ENCODE data around the gene CSRP3. TPM values are rescaled to one million over a fixed set of nuclear protein-coding genes. Genes with fewer than 3 reads are reported as not detected.

The CSRP3 gene
- total and polyA plus RNA-seq, 4 donors = 0.18 to 7.5 TPM; not detected in 2

DNA sequence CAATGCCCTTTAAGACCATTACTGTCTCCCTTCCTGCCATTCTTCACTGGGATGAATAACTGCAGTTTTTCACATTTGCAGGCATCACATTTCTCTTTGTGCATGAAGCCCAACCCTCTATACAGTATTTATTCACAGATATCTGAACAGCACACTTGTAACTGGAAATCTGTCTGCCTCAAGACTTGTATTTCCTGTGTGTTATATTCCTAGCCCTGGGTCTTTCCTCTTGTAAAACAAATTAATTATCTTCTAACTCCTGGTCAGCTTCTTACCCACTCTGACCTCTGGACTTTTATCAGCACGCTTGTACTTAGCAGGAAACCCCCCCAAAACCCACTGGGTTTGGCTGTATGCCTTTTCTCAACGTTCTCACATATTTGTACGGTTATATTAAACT, 2.0 kb downstream of the CSRP3 start:
- intact Hi-C loops (cut with DNase I) = no loop called here

DNA sequence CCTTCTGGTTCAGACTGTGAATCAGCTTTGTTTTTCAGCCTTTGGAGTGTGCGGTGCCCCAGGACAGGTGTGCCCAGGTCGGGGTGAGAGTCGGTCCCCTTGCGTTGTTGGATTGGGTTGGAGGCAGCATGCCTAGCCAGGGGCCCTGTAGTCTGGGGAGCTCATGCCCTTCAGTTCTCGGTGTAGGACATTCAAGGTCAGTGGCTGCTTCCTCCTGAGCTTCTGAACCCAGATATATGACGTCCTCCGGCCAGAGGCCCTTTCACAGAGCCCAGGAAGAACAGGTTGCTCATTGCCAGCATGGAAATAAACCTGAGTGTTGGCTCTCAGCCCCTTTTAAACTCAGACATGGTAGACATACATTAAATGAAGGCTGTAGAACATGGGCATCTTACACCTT, 2.7 kb downstream of the CSRP3 start:
- DNase-seq (no peak), ATAC-seq (ENCODE audit: low FRiP score) (no peak)
- Histone ChIP-seq H3K27me3 (ENCODE audit: control insufficient read depth in 1 of 2, insufficient read depth in 2 of 2, low read length in 1 of 2) (no peaks in the 10 kb centered on the region), H3K9me3 (ENCODE audit: control insufficient read depth, low read length) (no peaks in the 10 kb centered on the region), H3K27ac (ENCODE audit: low read depth in 1 of 2, low read length in 2 of 2) (no peak overlapping the region), H3K4me3 (ENCODE audit: low read length in 2 of 2) (no peak overlapping the region), H3K4me1 (ENCODE audit: control insufficient read depth in 1 of 2, insufficient read depth in 2 of 2, low read length in 2 of 2) (no peaks in the 10 kb centered on the region), H3K36me3 (ENCODE audit: control insufficient read depth in 1 of 2, insufficient read depth in 2 of 2, low read length in 1 of 2) (no peaks in the 10 kb centered on the region)
- WGBS, 2 donors = 93 to 95% methylated on average over 7 of the region's 7 CpGs
- intact Hi-C loops (cut with DNase I) = no loop called here

More for the DNA sequence above, 2.0 kb downstream of the CSRP3 start:
- no peak for ATAC-seq (ENCODE audit: low FRiP score)
- Histone ChIP-seq H3K36me3 (ENCODE audit: control insufficient read depth in 1 of 2, insufficient read depth in 2 of 2, low read length in 1 of 2) (no peaks in the 10 kb centered on the region), H3K9me3 (ENCODE audit: control insufficient read depth, low read length) (no peaks in the 10 kb centered on the region), H3K27me3 (ENCODE audit: control insufficient read depth in 1 of 2, insufficient read depth in 2 of 2, low read length in 1 of 2) (no peaks in the 10 kb centered on the region), H3K4me1 (ENCODE audit: control insufficient read depth in 1 of 2, insufficient read depth in 2 of 2, low read length in 2 of 2) (no peaks in the 10 kb centered on the region), H3K27ac (ENCODE audit: low read depth in 1 of 2, low read length in 2 of 2) (no peak overlapping the region), H3K4me3 (ENCODE audit: low read length in 2 of 2) (no peak overlapping the region)
- 11 to 17% methylated on average over 3 of the region's 3 CpGs for WGBS, 2 donors
- DNase-seq = no peak

DNA sequence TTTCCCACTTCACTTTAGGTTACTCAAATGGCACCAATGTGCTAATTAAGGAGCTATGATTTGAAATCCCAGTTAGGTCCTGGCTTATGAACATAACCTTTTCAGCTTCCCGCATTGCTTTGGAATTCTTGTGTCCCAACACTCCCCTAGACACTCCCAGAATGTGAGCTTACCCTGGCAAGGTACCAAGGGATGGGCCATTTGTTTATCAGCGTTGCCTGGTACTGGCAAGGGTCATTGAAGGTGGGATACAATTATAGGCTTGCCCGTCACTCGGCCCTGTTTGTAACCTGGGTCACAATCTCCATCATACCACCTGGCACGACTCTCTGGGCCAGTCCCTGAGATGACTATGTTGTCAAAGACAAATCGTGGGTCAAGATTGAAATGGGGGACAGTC, 5.4 kb downstream of the CSRP3 start:
- H3K9me3 ChIP-seq (ENCODE audit: control insufficient read depth, low read length) = no peaks in the 10 kb centered on the region
- no peaks in the 10 kb centered on the region for H3K27me3 ChIP-seq (ENCODE audit: control insufficient read depth in 1 of 2, insufficient read depth in 2 of 2, low read length in 1 of 2)
- 87 to 89% methylated on average over 6 of the region's 6 CpGs for WGBS, 2 donors
- H3K4me3 ChIP-seq (ENCODE audit: low read length in 2 of 2) = no peak overlapping the region
- DNase-seq (no peak), ATAC-seq (ENCODE audit: low FRiP score) (peak; percentile 11)
- H3K36me3 ChIP-seq (ENCODE audit: control insufficient read depth in 1 of 2, insufficient read depth in 2 of 2, low read length in 1 of 2) = no peaks in the 10 kb centered on the region
- H3K4me1 ChIP-seq (ENCODE audit: control insufficient read depth in 1 of 2, insufficient read depth in 2 of 2, low read length in 2 of 2) = no peaks in the 10 kb centered on the region
- intact Hi-C loops (cut with DNase I) = no loop called here
- H3K27ac ChIP-seq (ENCODE audit: low read depth in 1 of 2, low read length in 2 of 2) = no peak overlapping the region

DNA sequence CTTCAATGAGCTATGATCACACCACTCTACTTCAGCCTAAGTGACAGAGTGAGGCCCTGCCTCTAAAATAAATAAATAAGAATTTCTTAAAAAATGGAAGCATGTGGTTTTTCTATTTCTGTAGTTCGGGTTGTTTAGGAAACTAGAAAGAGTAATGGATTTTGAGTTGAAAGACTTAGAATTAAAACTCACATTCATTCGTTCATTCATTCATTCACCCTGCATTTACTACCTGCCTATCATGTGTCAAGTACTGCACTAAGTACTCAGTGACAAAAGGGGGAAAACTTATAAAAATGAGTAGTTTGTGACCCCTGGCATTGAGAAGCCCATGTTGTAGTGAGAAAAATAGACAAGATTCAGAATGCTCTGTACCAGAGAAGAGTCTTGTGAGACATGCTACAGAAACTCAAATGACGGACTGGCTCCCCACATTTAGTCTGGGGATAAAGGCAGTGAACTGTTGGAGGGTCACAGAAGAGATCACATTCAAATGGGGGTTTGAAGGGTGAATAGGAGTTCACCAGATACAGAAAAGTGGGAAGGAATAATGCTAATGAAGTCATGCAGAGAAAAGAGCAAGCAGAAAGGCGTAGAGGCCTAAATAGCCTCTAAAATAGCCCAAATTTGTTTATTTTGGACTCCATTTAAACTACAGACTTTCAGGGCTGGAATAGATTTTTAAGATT, 7.0 kb downstream of the CSRP3 start:
- no peak overlapping the region for H3K4me3 ChIP-seq (ENCODE audit: low read length in 2 of 2)
- ATAC-seq (ENCODE audit: low FRiP score) (no peak), DNase-seq (no peak)

DNA sequence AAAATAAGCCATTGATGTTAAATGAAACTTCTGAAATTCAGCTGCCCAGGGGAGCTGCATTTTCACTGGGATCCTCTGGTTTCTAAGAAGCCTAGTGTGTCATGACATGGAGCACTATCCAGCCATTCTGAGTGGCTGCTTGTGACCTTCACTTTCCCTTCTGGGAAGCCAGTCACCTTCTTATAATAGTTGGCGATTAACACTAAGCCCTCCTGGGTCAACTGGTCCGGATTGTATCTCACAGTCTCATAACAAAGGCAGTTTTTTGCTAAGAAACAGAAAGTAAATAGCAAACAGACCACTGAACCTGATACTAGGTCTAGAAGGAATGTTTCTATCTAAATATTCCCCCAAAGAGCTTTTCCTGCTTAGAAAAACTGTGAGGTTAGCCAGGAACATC, 7.9 kb downstream of the CSRP3 start:
- 95 to 96% methylated on average over 2 of the region's 2 CpGs for WGBS, 2 donors
- Histone ChIP-seq H3K27ac (ENCODE audit: low read depth in 1 of 2, low read length in 2 of 2) (no peak overlapping the region), H3K4me3 (ENCODE audit: low read length in 2 of 2) (no peak overlapping the region), H3K27me3 (ENCODE audit: control insufficient read depth in 1 of 2, insufficient read depth in 2 of 2, low read length in 1 of 2) (no peaks in the 10 kb centered on the region), H3K4me1 (ENCODE audit: control insufficient read depth in 1 of 2, insufficient read depth in 2 of 2, low read length in 2 of 2) (no peaks in the 10 kb centered on the region), H3K36me3 (ENCODE audit: control insufficient read depth in 1 of 2, insufficient read depth in 2 of 2, low read length in 1 of 2) (no peaks in the 10 kb centered on the region), H3K9me3 (ENCODE audit: control insufficient read depth, low read length) (no peaks in the 10 kb centered on the region)
- no peak for DNase-seq
- no peak for ATAC-seq (ENCODE audit: low FRiP score)
- intact Hi-C loops (cut with DNase I) = no loop called here

More for the DNA sequence above, 7.0 kb downstream of the CSRP3 start:
- Histone ChIP-seq H3K4me1 (ENCODE audit: control insufficient read depth in 1 of 2, insufficient read depth in 2 of 2, low read length in 2 of 2) (no peaks in the 10 kb centered on the region), H3K27me3 (ENCODE audit: control insufficient read depth in 1 of 2, insufficient read depth in 2 of 2, low read length in 1 of 2) (no peaks in the 10 kb centered on the region), H3K9me3 (ENCODE audit: control insufficient read depth, low read length) (no peaks in the 10 kb centered on the region), H3K27ac (ENCODE audit: low read depth in 1 of 2, low read length in 2 of 2) (no peak overlapping the region), H3K36me3 (ENCODE audit: control insufficient read depth in 1 of 2, insufficient read depth in 2 of 2, low read length in 1 of 2) (no peaks in the 10 kb centered on the region)
- 80 to 83% methylated on average over 4 of the region's 4 CpGs for WGBS, 2 donors
- intact Hi-C loops (cut with DNase I) = no loop called here

DNA sequence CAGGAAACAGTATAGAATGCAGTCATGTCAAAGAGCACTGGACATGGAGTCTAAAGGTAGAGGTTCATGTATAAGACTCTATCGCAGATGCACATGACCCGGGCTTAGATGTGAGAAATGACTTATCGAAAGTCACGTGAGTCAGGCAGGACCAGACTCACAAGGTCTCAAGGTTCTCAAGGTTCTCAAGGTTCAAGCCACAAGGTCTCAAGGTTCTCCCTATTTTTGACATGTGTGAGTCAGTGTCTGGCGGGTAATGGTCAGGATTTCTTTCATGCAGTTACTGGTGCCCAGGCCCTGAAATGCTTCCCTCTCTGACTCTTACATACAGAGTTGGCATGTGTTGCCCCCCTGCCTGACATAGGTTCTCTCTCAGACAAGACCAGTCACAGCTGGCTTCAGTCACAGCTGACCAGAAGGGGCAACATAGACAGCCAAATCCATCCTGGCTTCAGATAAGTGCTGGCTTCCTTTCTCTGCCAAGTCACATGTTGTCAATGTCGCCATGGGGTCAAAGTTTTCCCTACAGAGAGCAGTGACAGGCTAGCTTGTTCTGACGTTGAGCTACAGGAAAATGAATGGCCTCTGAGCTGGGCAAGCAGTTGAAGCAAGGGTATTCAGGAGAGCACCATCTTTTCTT, 10.1 kb downstream of the CSRP3 start:
- Histone ChIP-seq H3K4me1 (ENCODE audit: control insufficient read depth in 1 of 2, insufficient read depth in 2 of 2, low read length in 2 of 2) (no peaks in the 10 kb centered on the region), H3K36me3 (ENCODE audit: control insufficient read depth in 1 of 2, insufficient read depth in 2 of 2, low read length in 1 of 2) (no peaks in the 10 kb centered on the region), H3K9me3 (ENCODE audit: control insufficient read depth, low read length) (no peaks in the 10 kb centered on the region), H3K27me3 (ENCODE audit: control insufficient read depth in 1 of 2, insufficient read depth in 2 of 2, low read length in 1 of 2) (no peaks in the 10 kb centered on the region), H3K27ac (ENCODE audit: low read depth in 1 of 2, low read length in 2 of 2) (no peak overlapping the region), H3K4me3 (ENCODE audit: low read length in 2 of 2) (no peak overlapping the region)
- intact Hi-C loops (cut with DNase I) = no loop called here
- DNase-seq = no peak
- WGBS, 2 donors = 72 to 76% methylated on average over 7 of the region's 7 CpGs
- ATAC-seq (ENCODE audit: low FRiP score) = no peak

DNA sequence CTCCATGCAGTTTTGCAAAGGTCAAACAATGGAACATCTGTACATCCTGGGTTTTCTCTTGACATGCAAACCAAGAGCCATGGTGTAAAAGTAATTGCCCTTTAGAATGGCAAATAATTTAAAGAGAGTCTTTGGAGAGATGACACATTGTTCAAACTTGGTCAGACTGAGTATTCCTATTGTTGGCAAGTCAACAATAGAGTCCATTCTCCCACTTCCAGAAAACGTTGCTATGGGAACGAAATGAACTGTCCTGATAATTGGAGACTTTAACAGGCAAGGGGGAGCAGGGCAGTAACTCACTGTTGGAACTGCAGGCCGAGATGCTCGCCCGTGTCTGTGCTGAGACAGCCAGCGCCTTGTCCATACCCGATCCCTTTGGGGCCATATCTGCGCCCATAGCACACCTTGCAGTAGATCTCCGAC, 13.9 kb downstream of the CSRP3 start:
- intact Hi-C loops (cut with DNase I) = no loop called here
- Histone ChIP-seq H3K9me3 (ENCODE audit: control insufficient read depth, low read length) (no peaks in the 10 kb centered on the region), H3K4me1 (ENCODE audit: control insufficient read depth in 1 of 2, insufficient read depth in 2 of 2, low read length in 2 of 2) (no peaks in the 10 kb centered on the region), H3K36me3 (ENCODE audit: control insufficient read depth in 1 of 2, insufficient read depth in 2 of 2, low read length in 1 of 2) (no peaks in the 10 kb centered on the region), H3K4me3 (ENCODE audit: low read length in 2 of 2) (no peak overlapping the region), H3K27me3 (ENCODE audit: control insufficient read depth in 1 of 2, insufficient read depth in 2 of 2, low read length in 1 of 2) (no peaks in the 10 kb centered on the region), H3K27ac (ENCODE audit: low read depth in 1 of 2, low read length in 2 of 2) (no peak overlapping the region)
- DNase-seq (no peak), ATAC-seq (ENCODE audit: low FRiP score) (no peak)
- 93 to 94% methylated on average over 9 of the region's 9 CpGs for WGBS, 2 donors

DNA sequence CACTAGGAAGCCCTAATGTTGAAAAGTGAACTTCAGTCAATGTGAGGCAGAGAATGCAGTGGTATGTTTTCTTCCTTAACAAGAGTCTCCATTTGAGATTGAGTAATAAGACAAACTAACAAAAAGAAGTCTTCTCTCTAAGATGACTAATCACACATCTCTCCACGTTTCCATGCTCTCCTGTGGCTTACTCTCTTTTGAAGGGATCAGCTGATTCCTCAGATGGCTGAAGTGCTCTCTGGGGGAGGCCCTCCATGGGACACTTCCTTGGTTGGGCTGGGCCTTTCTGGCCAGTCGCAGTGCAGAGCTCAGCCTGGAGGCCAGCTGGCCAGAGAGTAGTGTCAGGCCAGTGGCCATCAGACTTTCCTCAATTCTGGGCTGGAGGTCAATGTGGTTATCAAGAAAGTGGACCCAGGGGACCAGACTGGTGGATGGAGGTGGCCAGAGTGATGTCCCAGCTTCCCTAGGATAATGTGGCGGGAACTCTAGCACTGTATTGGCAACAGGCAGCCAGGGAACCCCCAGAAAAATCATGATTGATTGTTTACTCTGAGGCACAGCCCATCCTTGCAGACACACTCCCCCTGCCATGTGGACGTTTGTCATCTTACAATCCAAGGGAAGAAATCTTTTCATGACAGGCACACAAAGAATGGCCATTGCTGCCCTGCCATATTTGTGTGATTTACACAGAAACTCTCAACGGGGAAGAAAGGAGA, 14.5 kb downstream of the CSRP3 start:
- intact Hi-C loops (cut with DNase I) = no loop called here
- no peaks in the 10 kb centered on the region for H3K27me3 ChIP-seq (ENCODE audit: control insufficient read depth in 1 of 2, insufficient read depth in 2 of 2, low read length in 1 of 2)
- WGBS, 2 donors = 52 to 76% methylated on average over 5 of the region's 5 CpGs
- no peaks in the 10 kb centered on the region for H3K9me3 ChIP-seq (ENCODE audit: control insufficient read depth, low read length)
- DNase-seq (no peak), ATAC-seq (ENCODE audit: low FRiP score) (no peak)
- H3K4me1 ChIP-seq (ENCODE audit: control insufficient read depth in 1 of 2, insufficient read depth in 2 of 2, low read length in 2 of 2) = no peaks in the 10 kb centered on the region
- H3K36me3 ChIP-seq (ENCODE audit: control insufficient read depth in 1 of 2, insufficient read depth in 2 of 2, low read length in 1 of 2) = no peaks in the 10 kb centered on the region
- no peak overlapping the region for H3K4me3 ChIP-seq (ENCODE audit: low read length in 2 of 2)
- H3K27ac ChIP-seq (ENCODE audit: low read depth in 1 of 2, low read length in 2 of 2) = no peak overlapping the region

All from aorta (tissue), 5 donors.